Upper lobe of right lung (tissue), 1 donor: ENCODE measurements around the gene ZNF493. TPM values are rescaled to one million over a fixed set of nuclear protein-coding genes. Genes with fewer than 3 reads are reported as not detected.

Source experiments
- ATAC-seq: fragments of 200-7000 bp; cut with Tn5 transposase; one replicate; pipeline ENCODE4 v1.9.1; 2020; ENCODE audit warnings: mild to moderate bottlenecking, moderate library complexity
- DNase-seq: peaks from one replicate; pipeline ENCODE4 v3.0.0-alpha.2; 2020
- H3K27ac ChIP-seq: fragments of 200-600 bp; one replicate; pipeline ENCODE4 v1.8.0; 2022
- H3K27me3 ChIP-seq: fragments of 200-600 bp; one replicate; pipeline ENCODE4 v1.8.0; 2022; ENCODE audit warnings: mild to moderate bottlenecking
- H3K36me3 ChIP-seq: fragments of 200-600 bp; one replicate; pipeline ENCODE4 v1.8.0; 2022
- H3K4me1 ChIP-seq: fragments of 200-600 bp; one replicate; pipeline ENCODE4 v1.8.0; 2022
- H3K4me3 ChIP-seq: fragments of 200-600 bp; one replicate; pipeline ENCODE4 v1.8.0; 2022; ENCODE audit warnings: mild to moderate bottlenecking
- H3K9me3 ChIP-seq: fragments of 200-600 bp; one replicate; pipeline ENCODE4 v1.8.0; 2022
- intact Hi-C: fragments of 100-400 bp; cut with DNase I; formaldehyde crosslinking; loops from one replicate; pipeline ENCODE4 v1.11.0; 2022
- long read RNA-seq: library from polyadenylated mRNA; unstranded; transcript quantifications from one replicate; pipeline ENCODE4 v2.0.0, GENCODE V29; 2021
- total RNA-seq: library from RNA; stranded (reverse); fragmentation: NEBNext Ultra II Directional; extraction: Animal tissue kit (Norgen Biotek cat#: 25700); gene quantifications from one replicate; pipeline ENCODE4 v1.2.1, GENCODE V29; 2021
- TF ChIP-seq, protein P1 (sequence below): fragments of 200-600 bp; IDR thresholded peaks from one replicate; pipeline ENCODE4 v1.8.0; 2022; ENCODE audit warnings: antibody characterized with exemption
- donor health status: DM: no; HTN: yes; CAD: no; lungs with severe emphysema.

ZNF493 gene
- total RNA-seq = 29.4 TPM
- long read RNA-seq, full-length matches to known transcripts = 5 of 11 reads
- long read RNA-seq, partial matches to known transcripts = 2 of 11 reads
- long read RNA-seq, other reads (novel, unspliced or antisense) = 4 of 11 reads

DNA sequence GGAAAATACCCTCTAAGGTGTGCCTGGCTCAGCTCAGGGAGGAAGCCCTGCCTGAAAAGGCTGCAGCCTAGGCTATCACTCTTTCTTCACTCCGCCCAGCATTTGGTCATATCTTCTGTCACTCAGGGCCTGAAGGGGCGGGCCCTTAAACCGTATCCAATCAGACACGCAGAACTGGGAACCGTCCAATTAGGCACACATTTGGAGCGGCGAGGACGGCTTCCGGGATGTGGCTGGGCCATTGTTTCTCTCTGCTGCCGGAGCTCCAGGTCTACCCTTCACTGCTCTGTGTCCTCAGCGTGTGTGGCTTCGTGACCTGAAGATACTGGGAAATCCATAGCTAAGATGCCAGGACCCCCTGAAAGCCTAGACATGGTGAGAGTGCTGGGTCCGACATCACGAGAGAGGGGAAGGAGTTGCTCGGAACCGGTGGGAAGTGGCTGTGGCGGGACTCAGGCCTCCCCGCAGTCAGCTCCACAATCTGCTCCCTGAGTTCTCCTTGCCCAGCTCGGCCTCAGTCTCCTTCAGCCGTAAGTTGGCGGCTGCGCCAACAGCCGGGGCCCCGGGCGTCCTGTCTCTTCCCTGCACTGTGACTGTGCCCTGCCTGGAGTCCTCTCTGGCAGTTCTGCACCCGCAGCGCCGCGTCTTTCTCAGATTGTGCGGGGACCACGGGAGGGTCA, at the start of gene ZNF493:
ZNF493 (plus strand) TSS at position 241 of the 680 bp plus-strand sequence; CDS start at position 346, 105 bp downstream.
- TF ChIP-seq, protein P1, sequence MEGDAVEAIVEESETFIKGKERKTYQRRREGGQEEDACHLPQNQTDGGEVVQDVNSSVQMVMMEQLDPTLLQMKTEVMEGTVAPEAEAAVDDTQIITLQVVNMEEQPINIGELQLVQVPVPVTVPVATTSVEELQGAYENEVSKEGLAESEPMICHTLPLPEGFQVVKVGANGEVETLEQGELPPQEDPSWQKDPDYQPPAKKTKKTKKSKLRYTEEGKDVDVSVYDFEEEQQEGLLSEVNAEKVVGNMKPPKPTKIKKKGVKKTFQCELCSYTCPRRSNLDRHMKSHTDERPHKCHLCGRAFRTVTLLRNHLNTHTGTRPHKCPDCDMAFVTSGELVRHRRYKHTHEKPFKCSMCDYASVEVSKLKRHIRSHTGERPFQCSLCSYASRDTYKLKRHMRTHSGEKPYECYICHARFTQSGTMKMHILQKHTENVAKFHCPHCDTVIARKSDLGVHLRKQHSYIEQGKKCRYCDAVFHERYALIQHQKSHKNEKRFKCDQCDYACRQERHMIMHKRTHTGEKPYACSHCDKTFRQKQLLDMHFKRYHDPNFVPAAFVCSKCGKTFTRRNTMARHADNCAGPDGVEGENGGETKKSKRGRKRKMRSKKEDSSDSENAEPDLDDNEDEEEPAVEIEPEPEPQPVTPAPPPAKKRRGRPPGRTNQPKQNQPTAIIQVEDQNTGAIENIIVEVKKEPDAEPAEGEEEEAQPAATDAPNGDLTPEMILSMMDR = no peak
- no peaks in the 10 kb centered on the region for H3K4me1 ChIP-seq
- DNase-seq (peak; percentile 94), ATAC-seq (peak; percentile 100)
- no peaks in the 10 kb centered on the region for H3K27me3 ChIP-seq
- H3K4me3 ChIP-seq = peak within 1 kb of the TSS; percentile 88
- H3K9me3 ChIP-seq = no peaks in the 10 kb centered on the region
- intact Hi-C loops = no loop called here
- H3K27ac ChIP-seq = peak within 1 kb of the TSS; percentile 87
- no peaks in the 10 kb centered on the region for H3K36me3 ChIP-seq

DNA sequence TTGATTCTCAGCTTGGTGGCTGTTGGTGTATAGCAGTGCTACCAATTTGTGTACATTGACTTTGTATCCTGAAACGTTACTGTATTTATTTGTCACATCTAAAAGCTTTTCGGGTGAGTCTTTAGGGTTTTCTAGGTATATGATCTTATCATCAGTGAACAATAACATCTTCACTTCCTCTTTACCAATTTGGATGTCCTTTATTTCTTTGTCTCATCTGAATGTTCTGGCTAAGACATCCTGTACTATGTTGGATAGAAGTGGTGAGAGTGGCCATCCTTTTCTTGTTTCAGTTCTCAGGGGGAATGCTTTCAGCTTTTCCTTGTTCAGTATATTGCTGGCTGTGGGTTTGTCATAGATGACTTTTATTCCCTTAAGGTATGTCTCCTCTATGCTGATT, 44.1 kb upstream of the ZNF493 start:
- intact Hi-C loops = no loop called here
- Histone ChIP-seq H3K27ac (no peak overlapping the region), H3K36me3 (no peaks in the 10 kb centered on the region), H3K4me1 (no peaks in the 10 kb centered on the region), H3K4me3 (no peak overlapping the region), H3K27me3 (no peaks in the 10 kb centered on the region), H3K9me3 (no peaks in the 10 kb centered on the region)
- TF ChIP-seq, protein P1 = no peak
- ATAC-seq (no peak), DNase-seq (no peak)

DNA sequence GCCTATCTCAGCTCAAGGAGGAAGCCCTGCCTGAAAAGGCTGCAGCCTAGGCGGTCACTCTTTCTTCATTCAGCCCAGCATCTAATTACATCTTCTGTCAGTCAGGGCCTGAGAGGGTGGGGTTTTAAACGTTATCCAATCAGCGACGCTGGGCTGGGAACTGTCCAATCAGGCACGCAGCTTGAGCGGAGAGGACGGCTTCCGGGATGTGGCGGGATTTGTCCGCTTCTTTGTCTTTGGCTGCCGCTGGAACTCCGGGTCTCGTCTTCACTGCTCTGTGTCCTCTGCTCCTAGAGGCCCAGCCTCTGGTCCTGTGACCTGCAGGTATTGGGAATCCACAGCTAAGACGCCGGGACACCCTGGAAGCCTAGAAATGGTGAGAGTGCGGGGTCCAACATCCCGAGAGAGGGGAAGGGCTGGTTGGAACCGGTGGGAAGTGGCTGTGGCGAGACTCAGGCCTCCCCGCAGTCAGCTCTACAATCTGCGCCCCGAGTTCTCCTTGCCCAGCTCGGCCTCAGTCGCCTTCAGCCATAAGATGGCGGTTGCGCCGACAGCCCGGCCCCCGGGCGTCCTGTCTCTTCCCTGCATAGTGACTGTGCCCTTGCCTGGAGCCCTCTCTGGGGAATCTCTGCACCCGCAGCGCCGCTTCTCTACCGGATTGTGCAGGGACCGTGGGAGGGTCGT, 38.0 kb upstream of the ZNF493 start, which contains the start of gene ZNF738:
ZNF738 (plus strand) TSS at position 233 of the 684 bp plus-strand sequence; CDS start at position 374, 141 bp downstream.
- peak within 1 kb of the TSS; percentile 84 for H3K27ac ChIP-seq
- H3K4me3 ChIP-seq = peak within 1 kb of the TSS; percentile 75
- no peaks in the 10 kb centered on the region for H3K4me1 ChIP-seq
- H3K9me3 ChIP-seq = no peaks in the 10 kb centered on the region
- H3K27me3 ChIP-seq = no peaks in the 10 kb centered on the region
- no peaks in the 10 kb centered on the region for H3K36me3 ChIP-seq
- peak; percentile 91 for DNase-seq
- intact Hi-C loops = no loop called here
- ATAC-seq = peak; percentile 99
- TF ChIP-seq, protein P1 = no peak

DNA sequence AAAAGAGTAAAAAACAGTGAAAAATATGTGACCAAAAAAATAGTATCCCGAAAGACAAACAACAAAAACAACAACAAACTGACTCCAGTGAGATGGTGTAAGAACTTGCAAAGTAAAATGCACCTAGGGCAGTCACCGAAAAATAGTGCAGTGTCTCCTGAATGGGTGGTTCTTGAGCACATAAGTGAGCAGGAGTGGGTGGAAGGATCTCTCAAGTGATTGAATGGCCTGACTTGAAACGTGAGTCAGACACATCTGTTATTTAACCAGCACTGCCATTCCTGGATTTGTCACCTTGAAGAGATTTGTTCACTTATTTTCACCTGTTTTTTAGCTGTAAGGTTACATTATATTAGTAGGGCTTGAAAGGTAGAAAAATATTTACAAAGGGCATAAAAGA, 34.6 kb upstream of the ZNF493 start:
- Histone ChIP-seq H3K27ac (no peak overlapping the region), H3K4me3 (no peak overlapping the region), H3K9me3 (no peaks in the 10 kb centered on the region), H3K4me1 (no peaks in the 10 kb centered on the region), H3K36me3 (no peaks in the 10 kb centered on the region), H3K27me3 (no peaks in the 10 kb centered on the region)
- intact Hi-C loops = no loop called here
- DNase-seq = no peak
- ATAC-seq = no peak
- TF ChIP-seq, protein P1 = no peak

DNA sequence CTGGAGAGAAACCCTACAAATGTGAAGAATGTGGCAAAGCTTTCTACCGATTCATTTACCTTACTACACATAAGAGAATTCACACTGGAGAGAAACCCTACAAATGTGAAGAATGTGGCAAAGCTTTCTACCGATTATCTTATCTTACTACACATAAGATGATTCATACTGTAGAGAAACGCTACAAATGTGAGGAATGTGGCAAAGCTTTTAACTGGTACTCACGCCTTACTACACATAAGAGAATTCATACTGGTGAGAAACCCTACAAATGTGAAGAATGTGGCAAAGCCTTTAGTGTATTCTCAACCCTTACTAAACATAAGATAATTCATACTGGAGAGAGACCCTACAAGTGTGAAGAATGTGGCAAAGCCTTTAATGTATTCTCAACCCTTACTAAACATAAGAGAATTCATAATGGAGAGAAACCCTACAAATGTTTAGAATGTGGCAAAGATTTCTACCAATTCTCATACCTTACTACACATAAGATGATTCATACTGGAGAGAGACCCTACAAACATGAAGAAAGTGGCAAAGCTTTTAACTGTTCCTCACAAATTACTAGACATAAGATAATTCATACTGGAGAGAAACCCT, 12.9 kb upstream of the ZNF493 start:
- ATAC-seq (no peak), DNase-seq (no peak)
- TF ChIP-seq, protein P1 = no peak
- no peak overlapping the region for H3K27ac ChIP-seq
- no peaks in the 10 kb centered on the region for H3K27me3 ChIP-seq
- H3K9me3 ChIP-seq = peaks cover 86% of the 10 kb centered on the region
- intact Hi-C loops = no loop called here
- no peak overlapping the region for H3K4me3 ChIP-seq
- H3K36me3 ChIP-seq = no peaks in the 10 kb centered on the region
- H3K4me1 ChIP-seq = no peaks in the 10 kb centered on the region
